ENCODE results near the gene CATSPERD.

- no peak for TF ChIP-seq CTCF (IDR thresholded peaks at IDR 0.05 in 4 of 5, conservative IDR thresholded peaks at IDR 0.05 in 1 of 5)
- no peak for TF ChIP-seq POLR2A (IDR thresholded peaks at IDR 0.05)
These were observed 23.2 kb downstream of the CATSPERD start for GRCh38 chr19:5743630-5744029.
